Measurements from ENCODE around the gene RUSC2.

RUSC2 gene

DNA sequence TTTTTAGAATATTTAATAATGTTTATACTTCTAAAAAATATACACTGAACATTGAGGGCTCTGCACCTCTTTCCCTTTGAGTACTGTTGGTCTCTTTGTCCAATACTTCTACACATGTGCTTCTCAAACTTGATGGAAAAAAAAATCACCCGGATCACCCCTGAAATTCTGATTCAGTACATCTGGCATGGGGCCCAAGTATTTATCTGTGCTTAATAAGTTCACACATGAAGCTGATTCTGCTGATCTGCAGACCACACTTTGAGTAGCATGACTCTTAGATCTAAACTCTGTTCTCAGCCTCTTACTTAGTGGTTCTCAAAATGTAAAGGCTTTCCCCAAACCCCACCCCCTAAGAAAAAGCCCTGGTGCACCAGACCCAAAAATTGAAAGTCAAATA lies 12.0 kb downstream of the RUSC2 start:
- FAIRE-seq (no peak), DNase-seq (ENCODE audit: insufficient read length, low spot score) (no peak)
- TF ChIP-seq, protein P1, sequence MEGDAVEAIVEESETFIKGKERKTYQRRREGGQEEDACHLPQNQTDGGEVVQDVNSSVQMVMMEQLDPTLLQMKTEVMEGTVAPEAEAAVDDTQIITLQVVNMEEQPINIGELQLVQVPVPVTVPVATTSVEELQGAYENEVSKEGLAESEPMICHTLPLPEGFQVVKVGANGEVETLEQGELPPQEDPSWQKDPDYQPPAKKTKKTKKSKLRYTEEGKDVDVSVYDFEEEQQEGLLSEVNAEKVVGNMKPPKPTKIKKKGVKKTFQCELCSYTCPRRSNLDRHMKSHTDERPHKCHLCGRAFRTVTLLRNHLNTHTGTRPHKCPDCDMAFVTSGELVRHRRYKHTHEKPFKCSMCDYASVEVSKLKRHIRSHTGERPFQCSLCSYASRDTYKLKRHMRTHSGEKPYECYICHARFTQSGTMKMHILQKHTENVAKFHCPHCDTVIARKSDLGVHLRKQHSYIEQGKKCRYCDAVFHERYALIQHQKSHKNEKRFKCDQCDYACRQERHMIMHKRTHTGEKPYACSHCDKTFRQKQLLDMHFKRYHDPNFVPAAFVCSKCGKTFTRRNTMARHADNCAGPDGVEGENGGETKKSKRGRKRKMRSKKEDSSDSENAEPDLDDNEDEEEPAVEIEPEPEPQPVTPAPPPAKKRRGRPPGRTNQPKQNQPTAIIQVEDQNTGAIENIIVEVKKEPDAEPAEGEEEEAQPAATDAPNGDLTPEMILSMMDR (IDR thresholded peaks at IDR 0.05; ENCODE audit: insufficient read depth, missing control alignments): no peak

DNA sequence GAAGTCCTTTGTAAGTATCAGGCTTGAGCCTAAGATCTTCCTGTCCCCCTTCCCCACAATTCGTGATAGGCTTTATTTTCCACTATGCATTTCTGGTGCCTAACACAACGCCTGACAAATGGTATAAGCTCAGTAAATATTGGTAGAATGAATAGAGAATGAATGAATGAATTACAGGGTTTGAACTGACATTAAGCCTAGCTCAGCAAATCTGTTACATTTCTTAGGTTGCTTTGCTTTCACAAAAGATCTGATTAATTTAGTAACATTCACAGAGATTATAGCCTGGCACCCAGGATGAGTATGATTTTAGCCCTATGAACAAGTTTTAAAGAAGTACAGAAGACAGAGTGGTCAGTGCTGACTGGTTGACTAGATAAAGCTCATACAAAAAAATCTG lies 16.4 kb downstream of the RUSC2 start:
- FAIRE-seq (no peak), DNase-seq (ENCODE audit: insufficient read length, low spot score) (no peak)
- TF ChIP-seq, protein P1 (IDR thresholded peaks at IDR 0.05; ENCODE audit: insufficient read depth, missing control alignments): no peak

DNA sequence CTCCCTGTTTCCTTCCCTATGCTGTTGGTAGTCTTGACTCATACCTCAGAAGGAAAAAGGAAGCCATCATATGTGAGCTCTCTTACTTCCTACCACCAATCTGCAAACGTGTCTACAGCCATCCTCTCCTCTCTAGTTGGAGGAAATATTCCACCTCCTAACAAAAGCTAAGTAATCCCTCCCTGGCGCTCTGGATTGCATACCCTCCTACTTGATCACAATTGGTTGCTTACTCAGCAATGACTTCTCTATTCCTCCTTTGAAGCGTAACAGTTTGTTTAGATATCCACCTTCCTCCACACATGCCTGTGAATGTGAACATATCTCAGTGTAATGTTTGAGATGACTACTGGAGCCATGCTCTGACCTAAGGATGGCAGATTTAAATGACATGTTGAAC lies 18.2 kb downstream of the RUSC2 start:
- TF ChIP-seq, protein P1 (IDR thresholded peaks at IDR 0.05; ENCODE audit: insufficient read depth, missing control alignments): no peak
- FAIRE-seq (no peak), DNase-seq (ENCODE audit: insufficient read length, low spot score) (no peak)

DNA sequence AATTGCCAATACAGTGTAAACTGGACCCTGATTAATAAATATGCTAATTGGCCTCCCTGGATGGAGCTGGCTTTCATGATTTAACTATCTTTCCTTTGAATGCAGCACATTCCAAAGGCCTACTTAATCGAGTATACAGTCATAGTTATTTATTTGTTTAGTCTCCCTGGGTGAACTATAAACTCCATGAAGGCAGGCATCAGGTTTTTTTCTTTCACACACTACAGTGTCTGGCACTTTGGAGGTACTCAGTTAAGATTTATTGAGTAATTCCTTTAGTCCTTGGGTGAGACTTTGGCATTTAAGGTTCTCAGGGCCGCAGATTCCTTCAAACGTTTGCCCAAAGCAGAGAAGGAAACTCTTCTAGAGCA lies 20.5 kb downstream of the RUSC2 start:
- DNase-seq (ENCODE audit: insufficient read length, low spot score) (no peak), FAIRE-seq (no peak)
- TF ChIP-seq, protein P1 (IDR thresholded peaks at IDR 0.05; ENCODE audit: insufficient read depth, missing control alignments): no peak

DNA sequence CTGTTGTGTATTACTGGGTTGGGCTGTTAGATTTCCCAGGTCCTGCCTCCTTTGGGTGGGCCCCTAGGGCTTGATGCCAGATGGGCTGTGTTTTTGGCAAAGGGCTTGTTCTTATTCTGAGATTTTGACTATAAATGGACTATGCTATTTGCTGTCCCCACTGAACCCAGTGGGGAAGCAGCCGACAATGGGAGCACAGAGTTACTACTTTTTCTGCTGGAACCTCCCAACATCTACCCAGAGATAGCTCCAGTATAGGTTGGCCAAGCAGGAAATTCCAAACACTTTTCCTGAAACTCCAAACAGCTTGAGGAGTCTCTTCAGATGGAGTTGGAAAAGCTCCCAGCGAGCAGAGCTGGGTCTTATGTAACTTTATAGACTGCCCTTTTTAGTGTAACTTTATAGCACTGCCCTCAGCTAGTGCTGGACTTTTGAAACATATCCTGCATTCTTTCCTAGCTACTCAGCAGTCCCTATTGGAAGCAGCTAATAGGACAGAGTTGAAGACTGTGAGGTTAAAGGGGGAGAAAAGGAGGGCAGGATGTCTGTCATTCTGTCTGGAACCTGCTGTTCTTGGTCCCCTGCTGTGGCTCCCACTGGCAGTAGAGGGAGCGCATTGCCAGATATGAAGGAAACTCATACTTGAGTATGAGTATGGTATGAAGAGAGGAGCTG lies 21.0 kb downstream of the RUSC2 start:
- TF ChIP-seq, protein P1 (IDR thresholded peaks at IDR 0.05; ENCODE audit: insufficient read depth, missing control alignments): no peak
- no peak for FAIRE-seq
- DNase-seq (ENCODE audit: insufficient read length, low spot score): no peak

DNA sequence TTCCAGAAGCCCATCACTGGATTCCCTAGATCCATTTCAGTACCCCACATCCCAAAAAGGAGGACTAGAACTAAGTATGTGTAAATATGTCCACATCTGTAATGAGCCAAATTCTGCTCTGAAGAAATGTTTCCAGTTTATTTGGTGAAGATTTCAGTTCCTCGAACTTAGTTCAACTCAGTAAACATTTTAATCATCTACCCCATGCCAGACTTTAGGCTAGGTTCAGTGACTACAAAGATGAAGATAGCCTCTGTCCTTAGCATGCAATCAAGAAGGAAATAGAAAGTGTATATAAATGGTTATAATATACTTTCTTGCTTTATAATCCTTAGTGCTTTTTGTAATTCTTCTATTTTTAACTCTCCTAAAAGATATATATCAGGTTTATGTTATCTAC lies 21.5 kb downstream of the RUSC2 start:
- DNase-seq (ENCODE audit: insufficient read length, low spot score): no peak
- TF ChIP-seq, protein P1 (IDR thresholded peaks at IDR 0.05; ENCODE audit: insufficient read depth, missing control alignments): no peak
- no peak for FAIRE-seq

DNA sequence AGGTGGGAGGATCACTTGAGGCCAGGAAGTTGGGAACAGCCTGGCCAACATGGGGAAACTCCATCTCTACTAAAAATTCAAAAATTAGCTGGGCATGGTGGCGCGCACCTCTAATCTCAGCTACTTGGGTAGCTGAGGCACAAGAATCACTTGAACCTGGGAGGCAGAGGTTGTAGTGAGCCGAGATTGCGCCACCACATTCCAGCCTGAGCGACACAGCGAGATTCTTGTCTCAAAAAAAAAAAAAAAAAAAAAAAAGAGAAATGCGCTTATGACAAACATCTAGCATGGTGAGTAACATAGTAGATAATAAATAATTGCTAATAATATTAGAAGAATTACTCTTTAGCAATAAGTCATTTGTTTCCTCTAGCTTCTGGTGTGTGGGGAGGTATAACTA lies 25.9 kb downstream of the RUSC2 start:
- DNase-seq (ENCODE audit: insufficient read length, low spot score) (no peak), FAIRE-seq (no peak)
- TF ChIP-seq, protein P1 (IDR thresholded peaks at IDR 0.05; ENCODE audit: insufficient read depth, missing control alignments): no peak
